CD4-positive, alpha-beta memory T cell (primary cell): Measurements from ENCODE around the gene SPAG5. TPM values are rescaled to one million over a fixed set of nuclear protein-coding genes. Genes with fewer than 3 reads are reported as not detected.

ENCODE experiments used
- CTCF ChIA-PET: fragments of 350-600 bp; sonication (Branson Sonifier 250); formaldehyde crosslinking; loops from one replicate; lab custom pipeline; 2021; ENCODE audit warnings: inconsistent platforms; ENCODE audit not compliant: partially characterized antibody; lab: Charles Lee
- POLR2A ChIA-PET: fragments of 350-600 bp; sonication (Branson Sonifier 250); formaldehyde crosslinking; loops from one replicate; lab custom pipeline; 2021; ENCODE audit not compliant: partially characterized antibody; lab: Charles Lee
- DNase-seq, 5 donors: peaks; one replicate each; pipeline versions ENCODE4 v3.0.0 to v3.0.0-alpha.2; 2020 to 2022; ENCODE audit warnings: mixed read lengths in 1 of 5
- H3K27ac ChIP-seq: one replicate; pipeline ENCODE4 v1.7.0; 2013; ENCODE audit warnings: low read depth, low read length
- H3K27me3 ChIP-seq: 2 replicates; pipeline ENCODE4 v1.7.0; 2013; ENCODE audit warnings: mild to moderate bottlenecking, low read length, moderate library complexity; ENCODE audit not compliant: insufficient read depth
- H3K36me3 ChIP-seq: 2 replicates; pipeline ENCODE4 v1.7.0; 2013; ENCODE audit warnings: mild to moderate bottlenecking, low read length, moderate library complexity; ENCODE audit not compliant: insufficient read depth
- H3K4me1 ChIP-seq: 2 replicates; pipeline ENCODE4 v1.7.0; 2013; ENCODE audit warnings: mild to moderate bottlenecking, low read length, moderate library complexity; ENCODE audit not compliant: insufficient read depth
- H3K4me3 ChIP-seq, 2 donors: one replicate each; pipeline ENCODE4 v1.7.0; 2013; ENCODE audit warnings: low read length in 2 of 2, mild to moderate bottlenecking in 1 of 2
- H3K9me3 ChIP-seq, 2 donors: one replicate each; pipeline ENCODE4 v1.7.0; 2013; ENCODE audit warnings: low read length in 2 of 2, control low read depth in 1 of 2; ENCODE audit not compliant: control insufficient read depth in 1 of 2
- H3K27ac Mint-ChIP-seq, 7 donors: one replicate each; pipeline ENCODE4 v1.8.0; 2020 to 2021; ENCODE audit warnings: mixed read lengths in 7 of 7, mild to moderate bottlenecking in 6 of 7, inconsistent platforms in 3 of 7, moderate library complexity in 3 of 7
- H3K27me3 Mint-ChIP-seq, 2 donors: one replicate each; pipeline ENCODE4 v1.8.0; 2020 to 2021; ENCODE audit warnings: mixed read lengths in 2 of 2
- H3K36me3 Mint-ChIP-seq, 2 donors: one replicate each; pipeline ENCODE4 v1.8.0; 2020 to 2021; ENCODE audit warnings: mixed read lengths in 2 of 2, inconsistent platforms in 1 of 2, mild to moderate bottlenecking in 1 of 2
- H3K4me1 Mint-ChIP-seq, 4 donors: one replicate each; pipeline ENCODE4 v1.8.0; 2020 to 2021; ENCODE audit warnings: mixed read lengths in 4 of 4, mild to moderate bottlenecking in 1 of 4
- H3K4me3 Mint-ChIP-seq, 8 donors: one replicate each; pipeline ENCODE4 v1.8.0; 2020 to 2021; ENCODE audit warnings: mixed read lengths in 8 of 8, mild to moderate bottlenecking in 7 of 8, moderate library complexity in 6 of 8, inconsistent platforms in 3 of 8
- H3K9me3 Mint-ChIP-seq, 8 donors: one replicate each; pipeline ENCODE4 v1.8.0; 2020 to 2021; ENCODE audit warnings: mixed read lengths in 8 of 8, mild to moderate bottlenecking in 5 of 8, inconsistent platforms in 3 of 8, moderate library complexity in 1 of 8
- intact Hi-C: fragments of 100-400 bp; cut with micrococcal nuclease; formaldehyde crosslinking; loops from one replicate; pipeline ENCODE4 v1.15.1; 2023
- polyA plus RNA-seq, 2 donors: library from polyadenylated mRNA; unstranded; fragments of 300-500 nt; fragmentation: Illumina TruSeq; gene quantifications; one replicate each; pipeline ENCODE4 v1.2.3, GENCODE V29; 2021
- total RNA-seq, 2 experiments: library from RNA; stranded (reverse); gene quantifications; one replicate each; pipeline ENCODE4 v1.2.3, GENCODE V29; 2021

SPAG5 gene
- total and polyA plus RNA-seq, 4 experiments from 2014 or later: 1.4 to 10.2 (median 9.2) TPM; not detected in 1

DNA sequence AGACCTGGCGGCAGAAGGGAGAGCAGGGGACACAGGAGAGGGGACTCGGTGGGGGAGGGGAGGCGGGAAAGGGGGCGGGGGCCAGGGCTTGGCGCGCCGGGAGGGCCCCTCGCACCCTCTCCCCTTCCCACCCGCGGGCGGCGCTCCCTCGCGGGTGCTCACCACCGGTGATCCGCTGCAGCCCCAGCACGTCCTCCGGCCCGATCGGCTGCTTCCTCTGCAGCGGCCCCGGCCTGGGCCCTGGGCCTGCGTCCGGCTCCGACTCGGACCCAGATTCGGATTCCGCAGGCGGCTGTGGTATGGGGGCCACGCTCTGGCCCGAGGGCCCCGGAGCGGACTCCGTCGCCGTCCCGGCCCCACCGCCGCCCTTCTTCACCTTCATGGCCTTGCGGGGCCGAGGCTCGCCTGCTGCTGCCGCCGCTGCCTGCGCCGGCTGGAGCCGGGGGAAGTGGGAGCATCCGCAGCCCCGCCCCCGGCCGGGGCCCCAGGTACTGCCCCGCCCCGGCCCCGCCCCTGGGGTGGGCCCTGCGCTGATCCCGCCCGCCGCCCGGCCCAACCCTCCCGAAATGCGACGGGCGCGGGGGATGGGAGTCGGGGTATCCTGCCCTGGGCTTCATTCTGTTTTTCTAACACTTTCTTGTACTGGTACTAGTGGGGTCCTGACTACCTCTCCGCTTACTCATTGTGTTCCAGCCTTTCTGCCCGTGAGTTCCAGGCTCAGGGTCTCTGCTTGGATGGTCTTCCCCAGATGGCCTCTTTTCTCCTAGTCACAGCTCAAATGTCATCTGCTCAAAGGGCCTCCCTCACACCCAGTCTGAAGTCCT, 46.4 kb downstream of the SPAG5 start, which contains the start of gene UNC119:
UNC119 (minus strand) TSS at position 449 of the 824 bp plus-strand sequence; CDS start at position 382, 67 bp downstream.
- Mint-ChIP-seq H3K27ac (peak within 1 kb of the TSS; percentile 94 to 98 (median 96)), H3K36me3 (peaks cover 26 to 59% of the 10 kb centered on the region in 2 donors), H3K4me1 (peaks cover 41 to 55% (median 48%) of the 10 kb centered on the region in 4 donors), H3K9me3 (no peaks in the 10 kb centered on the region), H3K27me3 (no peaks in the 10 kb centered on the region), H3K4me3 (peak within 1 kb of the TSS; percentile 89 to 98 (median 92))
- peak; percentile 74 to 79 (median 75) for DNase-seq
- Histone ChIP-seq H3K9me3 (no peaks in the 10 kb centered on the region), H3K4me3 (peak within 1 kb of the TSS; percentile 29 to 66), H3K4me1 (peaks cover 48% of the 10 kb centered on the region), H3K27me3 (no peaks in the 10 kb centered on the region), H3K36me3 (peaks cover 38% of the 10 kb centered on the region), H3K27ac (peak within 1 kb of the TSS; percentile 84)
- CTCF ChIA-PET: interaction anchor here (0.7 to 1.6 kb wide), 3 partner anchors 19 to 53 kb away, joined by 3 to 7 read pairs (median 3); partner anchors contain the start of gene PIGS
- POLR2A ChIA-PET: interaction anchor here (0.9 to 5.9 kb wide), 6 partner anchors 15 to 47 kb away, joined by 3 to 48 read pairs (median 7); partner anchors contain the start of genes ALDOC, PIGS and SPAG5
- intact Hi-C loops: loop anchor here (1.0 kb wide), 3 partner anchors 19 to 58 kb away; partner anchors contain the start of genes PIGS and SPAG5

DNA sequence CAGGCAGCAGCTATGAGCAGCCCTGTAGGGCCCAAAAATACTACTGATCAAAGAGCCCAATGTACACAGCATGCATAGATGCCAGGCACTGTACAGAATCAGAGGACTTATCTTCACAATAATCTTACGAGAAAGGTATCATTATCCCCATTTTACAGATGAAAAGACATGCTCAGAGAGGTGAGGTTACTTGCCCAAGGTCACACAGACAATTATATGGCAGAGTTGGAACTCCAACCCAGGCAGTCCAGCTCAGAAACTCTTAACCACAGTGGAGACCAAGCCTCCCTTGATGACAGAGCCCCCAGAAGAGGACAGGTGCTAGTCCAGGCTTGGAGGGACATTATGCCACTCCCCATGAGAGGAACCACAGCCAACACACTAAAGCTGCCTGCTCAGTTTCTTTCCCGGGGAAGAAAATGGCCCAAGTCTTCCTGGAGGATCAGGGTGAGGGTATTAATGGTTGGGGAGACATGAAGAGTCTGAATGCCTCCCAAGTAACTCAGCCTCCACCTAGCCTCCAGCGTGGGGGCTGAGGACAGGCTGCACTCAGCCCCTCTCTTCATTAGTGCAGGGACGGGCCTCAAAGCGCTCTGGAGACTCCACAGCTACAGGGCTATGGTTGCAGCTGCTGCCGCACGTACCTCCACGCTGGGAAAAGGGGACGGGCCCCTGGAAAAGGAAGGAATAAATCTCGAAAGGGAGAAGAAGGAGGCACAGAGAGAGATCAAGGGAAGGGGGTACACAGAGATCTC, 47.2 kb downstream of the SPAG5 start:
- Histone ChIP-seq H3K36me3 (peaks cover 37% of the 10 kb centered on the region), H3K27ac (peak overlapping the region; percentile 84), H3K27me3 (no peaks in the 10 kb centered on the region), H3K4me1 (peaks cover 48% of the 10 kb centered on the region), H3K9me3 (no peaks in the 10 kb centered on the region), H3K4me3 (peak overlapping the region; percentile 29 to 66)
- H3K27ac Mint-ChIP-seq: peak overlapping the region; percentile 94 to 98 (median 96)
- no peaks in the 10 kb centered on the region for H3K9me3 Mint-ChIP-seq
- H3K27me3 Mint-ChIP-seq: no peaks in the 10 kb centered on the region
- POLR2A ChIA-PET: interaction anchor here (1.0 to 5.9 kb wide), 4 partner anchors 19 to 47 kb away, joined by 4 to 48 read pairs (median 25); partner anchors contain the start of genes ALDOC, PIGS and SPAG5
- H3K4me1 Mint-ChIP-seq: peaks cover 41 to 56% (median 48%) of the 10 kb centered on the region in 4 donors
- intact Hi-C loops: loop anchor here (1.0 kb wide), 3 partner anchors 20 to 57 kb away; partner anchors contain the start of genes PIGS and SPAG5
- H3K4me3 Mint-ChIP-seq: peak overlapping the region; percentile 86 to 98 (median 92)
- no peak for DNase-seq
- peaks cover 19 to 51% of the 10 kb centered on the region in 2 donors for H3K36me3 Mint-ChIP-seq
- CTCF ChIA-PET: interaction anchor here (1.4 kb wide), 1 partner anchor 19 kb away, joined by 11 read pairs; the partner anchor contains the start of gene PIGS

DNA sequence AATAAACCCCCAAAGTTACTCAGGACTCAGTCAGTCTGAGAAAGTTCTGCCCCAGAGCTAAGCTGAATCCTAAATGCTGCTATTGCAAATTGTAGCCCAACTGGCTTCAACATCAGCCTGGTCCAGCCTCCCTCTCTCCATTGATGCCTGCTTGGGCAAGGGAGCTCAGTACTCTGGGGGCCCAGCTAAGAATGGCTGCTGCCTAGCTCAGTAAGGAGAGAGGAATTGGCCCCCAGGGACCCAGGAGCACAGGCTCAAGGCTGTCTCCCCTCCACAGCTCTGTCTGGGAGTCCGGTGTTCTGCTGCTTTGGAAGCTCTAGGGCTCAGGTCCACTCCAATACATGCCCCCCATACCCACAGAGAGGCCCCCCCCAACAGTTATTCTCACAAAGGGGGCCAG, 48.0 kb downstream of the SPAG5 start:
- Mint-ChIP-seq H3K27ac (peak overlapping the region; percentile 94 to 98 (median 96)), H3K36me3 (peaks cover 12 to 44% of the 10 kb centered on the region in 2 donors), H3K4me3 (peak overlapping the region in 7 of 8 donors; percentile 57 to 98 (median 91)), H3K9me3 (no peaks in the 10 kb centered on the region), H3K4me1 (peaks cover 41 to 58% (median 48%) of the 10 kb centered on the region in 4 donors), H3K27me3 (no peaks in the 10 kb centered on the region)
- Histone ChIP-seq H3K27ac (peak overlapping the region; percentile 84), H3K4me1 (peaks cover 48% of the 10 kb centered on the region), H3K4me3 (no peak overlapping the region), H3K9me3 (no peaks in the 10 kb centered on the region), H3K27me3 (no peaks in the 10 kb centered on the region), H3K36me3 (peaks cover 33% of the 10 kb centered on the region)
- DNase-seq: no peak
- POLR2A ChIA-PET: interaction anchor here (1.3 to 5.9 kb wide), 4 partner anchors 20 to 48 kb away, joined by 4 to 48 read pairs (median 32); partner anchors contain the start of genes ALDOC, PIGS and SPAG5
- intact Hi-C loops: no loop called here
- CTCF ChIA-PET: interaction anchor here (1.4 to 4.7 kb wide), 2 partner anchors 20 to 60 kb away, joined by 11 to 36 read pairs; partner anchors contain the start of genes PIGS and RSKR

DNA sequence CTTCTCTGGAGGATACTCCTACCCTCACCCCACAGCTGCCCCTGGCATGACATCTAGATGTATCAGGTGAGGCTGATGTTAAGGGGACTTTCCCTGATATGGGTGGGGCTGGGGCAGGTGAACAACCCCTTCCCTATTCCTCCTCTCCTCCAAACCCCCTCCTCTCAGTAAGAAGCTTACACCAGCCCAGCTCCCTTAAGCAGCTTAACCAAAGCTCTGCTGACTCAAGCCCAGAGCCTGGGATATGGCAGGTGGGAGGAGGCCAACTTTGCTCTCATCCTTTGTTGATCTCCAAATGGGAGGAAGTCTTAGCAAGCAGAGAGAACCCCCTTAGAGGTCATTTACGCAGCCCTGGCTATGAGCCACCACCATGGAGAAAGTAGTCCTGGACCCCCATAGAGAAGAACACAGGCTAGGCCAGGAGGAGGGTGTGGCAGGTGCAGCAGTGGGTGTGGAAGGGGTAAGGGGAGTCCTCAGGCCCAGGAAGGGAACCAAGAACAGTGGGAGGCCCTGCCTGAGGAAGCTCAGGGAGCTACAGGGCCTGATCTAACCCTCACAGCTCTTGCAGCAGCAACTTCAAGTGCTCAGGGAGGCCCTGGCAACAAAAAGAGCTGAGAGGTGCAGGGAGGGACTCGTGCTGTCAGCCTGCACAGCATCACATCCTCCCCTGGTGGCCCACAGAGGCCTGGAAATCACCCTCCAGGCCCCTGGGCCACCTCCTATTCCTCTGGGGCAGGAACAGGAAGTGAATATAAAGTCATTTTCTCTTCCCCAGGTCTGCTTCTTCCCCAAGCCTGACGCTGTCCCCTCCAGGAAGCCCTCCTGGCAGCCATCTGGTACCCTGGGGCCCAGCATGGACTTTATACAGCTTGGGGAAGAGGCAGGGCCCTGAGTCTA, 49.3 kb downstream of the SPAG5 start:
- Mint-ChIP-seq H3K36me3 (peaks cover 13 to 30% of the 10 kb centered on the region in 2 donors), H3K4me3 (peak overlapping the region; percentile 0 to 98 (median 56)), H3K27ac (peak overlapping the region; percentile 94 to 98 (median 96)), H3K4me1 (peaks cover 42 to 62% (median 50%) of the 10 kb centered on the region in 4 donors), H3K9me3 (no peaks in the 10 kb centered on the region), H3K27me3 (no peaks in the 10 kb centered on the region)
- Histone ChIP-seq H3K36me3 (peaks cover 21% of the 10 kb centered on the region), H3K27ac (peak overlapping the region; percentile 84), H3K4me3 (no peak overlapping the region), H3K4me1 (peaks cover 48% of the 10 kb centered on the region), H3K9me3 (no peaks in the 10 kb centered on the region), H3K27me3 (no peaks in the 10 kb centered on the region)
- peak; percentile 70 to 91 (median 79) for DNase-seq
- intact Hi-C loops: no loop called here
- CTCF ChIA-PET: interaction anchor here (1.0 to 4.7 kb wide), 10 partner anchors 10 to 62 kb away, joined by 3 to 36 read pairs (median 4); partner anchors contain the start of genes PIGS and RSKR
- POLR2A ChIA-PET: interaction anchor here (4.5 to 5.9 kb wide), 3 partner anchors 21 to 49 kb away, joined by 20 to 48 read pairs (median 43); partner anchors contain the start of genes ALDOC, PIGS and SPAG5

DNA sequence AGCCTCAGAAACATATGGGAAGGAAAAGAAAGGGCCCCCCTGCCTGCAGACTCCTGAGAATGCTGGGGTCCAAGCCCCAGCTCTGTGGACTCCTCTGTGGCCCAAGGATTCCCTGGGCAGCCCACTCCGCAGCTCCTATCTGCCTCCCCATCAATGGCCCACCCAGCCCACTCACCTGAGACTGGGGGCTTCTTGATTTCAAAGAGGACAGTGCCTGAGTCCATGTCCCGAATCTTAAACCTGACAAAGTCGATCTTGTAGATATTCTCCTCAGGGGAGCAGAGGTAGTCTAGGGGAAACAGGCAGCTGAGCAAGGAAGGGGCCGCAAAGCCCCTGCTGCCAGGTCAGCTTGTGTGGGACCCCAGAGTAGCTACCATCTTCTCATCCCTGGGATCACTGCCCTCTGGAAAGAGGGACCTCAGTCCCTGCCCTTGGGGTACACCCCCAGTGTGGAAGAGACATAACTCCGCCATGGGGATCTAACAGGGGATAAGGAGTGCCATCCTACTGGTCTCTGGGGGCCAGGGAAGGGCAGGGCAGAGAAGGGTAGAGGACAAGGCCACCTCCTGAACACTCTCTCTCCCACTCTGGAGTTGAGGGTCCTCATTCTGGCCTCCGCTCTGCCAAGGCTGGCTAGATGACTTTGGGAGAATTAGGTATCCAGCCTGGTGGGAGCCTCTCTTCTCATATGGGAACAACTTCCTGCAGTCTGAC, 50.3 kb downstream of the SPAG5 start:
- Histone ChIP-seq H3K4me1 (peaks cover 48% of the 10 kb centered on the region), H3K27ac (peak overlapping the region; percentile 84), H3K9me3 (no peaks in the 10 kb centered on the region), H3K4me3 (no peak overlapping the region), H3K27me3 (no peaks in the 10 kb centered on the region), H3K36me3 (peaks cover 12% of the 10 kb centered on the region)
- Mint-ChIP-seq H3K9me3 (no peaks in the 10 kb centered on the region), H3K4me3 (peak overlapping the region in 4 of 8 donors; percentile 13 to 85 (median 59)), H3K27ac (peak overlapping the region; percentile 94 to 98 (median 96)), H3K36me3 (peaks cover 7 to 21% of the 10 kb centered on the region in 2 donors), H3K27me3 (no peaks in the 10 kb centered on the region), H3K4me1 (peaks cover 42 to 62% (median 50%) of the 10 kb centered on the region in 4 donors)
- ChIA-PET CTCF (interaction anchor here (1.0 to 4.7 kb wide), 8 partner anchors 9 to 63 kb away, joined by 3 to 36 read pairs (median 8); partner anchors contain the start of genes PIGS and RSKR), POLR2A (interaction anchor here (1.6 to 5.9 kb wide), 4 partner anchors 22 to 113 kb away, joined by 3 to 48 read pairs (median 32); partner anchors contain the start of genes ALDOC, PIGS, SDF2 and SPAG5)
- no peak for DNase-seq
- intact Hi-C loops: loop anchor here (1.0 kb wide), 3 partner anchors 51 to 65 kb away; partner anchors contain the start of gene SPAG5
